SK-N-SH (cell line): ENCODE results near the gene HOMER3.

ENCODE experiments used
- EZH2phosphoT487 ChIP-seq: fragments of 200-600 bp; sonication (generic); IDR thresholded peaks from 2 replicates; pipeline ENCODE4 v1.6.1; 2017; ENCODE audit warnings: low read depth, mixed run types, mild to moderate bottlenecking, antibody characterized with exemption, moderate library complexity, borderline replicate concordance
- GABPA ChIP-seq: IDR thresholded peaks from 2 replicates; pipeline ENCODE4 v1.4.0; 2012; ENCODE audit warnings: low read depth, mild to moderate bottlenecking
- GATA2 ChIP-seq: sonication (generic); formaldehyde crosslinking; IDR thresholded peaks from 2 replicates; pipeline ENCODE4 v1.5.0; 2020; ENCODE audit warnings: mild to moderate bottlenecking, missing genetic modification reagents
- JUND ChIP-seq: IDR thresholded peaks from 2 replicates; pipeline ENCODE4 v1.4.0; 2012
- MAX ChIP-seq: IDR thresholded peaks from 2 replicates; pipeline ENCODE4 v1.4.0; 2012; ENCODE audit warnings: low read depth
- MXI1 ChIP-seq: IDR thresholded peaks from 2 replicates; pipeline ENCODE4 v1.6.1; 2012; ENCODE audit warnings: mild to moderate bottlenecking, low read depth, low read length, improper control_type of control experiment
- POLR2AphosphoS5 ChIP-seq: IDR thresholded peaks from 2 replicates; pipeline ENCODE4 v1.6.1; 2012; ENCODE audit warnings: low read depth, low read length
- RAD21 ChIP-seq: IDR thresholded peaks from 2 replicates; pipeline ENCODE4 v1.6.1; 2012; ENCODE audit warnings: mild to moderate bottlenecking, low read length
- RFX5 ChIP-seq: IDR thresholded peaks from 2 replicates; pipeline ENCODE4 v1.6.1; 2012; ENCODE audit warnings: mild to moderate bottlenecking, improper control_type of control experiment, low read length
- TAF1 ChIP-seq: IDR thresholded peaks from 2 replicates; pipeline ENCODE4 v1.6.1; 2012; ENCODE audit warnings: low read depth, mild to moderate bottlenecking, low read length, moderate library complexity, borderline replicate concordance
- USF2 ChIP-seq: fragments of 150-350 bp; IDR thresholded peaks from 2 replicates; pipeline ENCODE4 v1.6.1; 2017; ENCODE audit warnings: antibody characterized with exemption, low read length, low read depth, borderline replicate concordance
- TF ChIP-seq, protein P1 (sequence below): fragments of 200-600 bp; sonication (generic); IDR thresholded peaks from 2 replicates; pipeline ENCODE4 v1.6.1; 2017; ENCODE audit warnings: antibody characterized with exemption, mild to moderate bottlenecking, moderate library complexity
- TF ChIP-seq, protein P2 (sequence below): IDR thresholded peaks from 2 replicates; pipeline ENCODE4; 2012

- no peak for TF ChIP-seq EZH2phosphoT487
- no peak for TF ChIP-seq POLR2AphosphoS5
- TF ChIP-seq, protein P1, sequence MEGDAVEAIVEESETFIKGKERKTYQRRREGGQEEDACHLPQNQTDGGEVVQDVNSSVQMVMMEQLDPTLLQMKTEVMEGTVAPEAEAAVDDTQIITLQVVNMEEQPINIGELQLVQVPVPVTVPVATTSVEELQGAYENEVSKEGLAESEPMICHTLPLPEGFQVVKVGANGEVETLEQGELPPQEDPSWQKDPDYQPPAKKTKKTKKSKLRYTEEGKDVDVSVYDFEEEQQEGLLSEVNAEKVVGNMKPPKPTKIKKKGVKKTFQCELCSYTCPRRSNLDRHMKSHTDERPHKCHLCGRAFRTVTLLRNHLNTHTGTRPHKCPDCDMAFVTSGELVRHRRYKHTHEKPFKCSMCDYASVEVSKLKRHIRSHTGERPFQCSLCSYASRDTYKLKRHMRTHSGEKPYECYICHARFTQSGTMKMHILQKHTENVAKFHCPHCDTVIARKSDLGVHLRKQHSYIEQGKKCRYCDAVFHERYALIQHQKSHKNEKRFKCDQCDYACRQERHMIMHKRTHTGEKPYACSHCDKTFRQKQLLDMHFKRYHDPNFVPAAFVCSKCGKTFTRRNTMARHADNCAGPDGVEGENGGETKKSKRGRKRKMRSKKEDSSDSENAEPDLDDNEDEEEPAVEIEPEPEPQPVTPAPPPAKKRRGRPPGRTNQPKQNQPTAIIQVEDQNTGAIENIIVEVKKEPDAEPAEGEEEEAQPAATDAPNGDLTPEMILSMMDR: no peak
- no peak for TF ChIP-seq RAD21
- no peak for TF ChIP-seq MXI1
- TF ChIP-seq, protein P2, sequence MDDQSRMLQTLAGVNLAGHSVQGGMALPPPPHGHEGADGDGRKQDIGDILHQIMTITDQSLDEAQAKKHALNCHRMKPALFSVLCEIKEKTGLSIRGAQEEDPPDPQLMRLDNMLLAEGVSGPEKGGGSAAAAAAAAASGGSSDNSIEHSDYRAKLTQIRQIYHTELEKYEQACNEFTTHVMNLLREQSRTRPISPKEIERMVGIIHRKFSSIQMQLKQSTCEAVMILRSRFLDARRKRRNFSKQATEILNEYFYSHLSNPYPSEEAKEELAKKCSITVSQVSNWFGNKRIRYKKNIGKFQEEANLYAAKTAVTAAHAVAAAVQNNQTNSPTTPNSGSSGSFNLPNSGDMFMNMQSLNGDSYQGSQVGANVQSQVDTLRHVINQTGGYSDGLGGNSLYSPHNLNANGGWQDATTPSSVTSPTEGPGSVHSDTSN: no peak
- TF ChIP-seq GATA2 (CRISPR knock-in tag): no peak
- TF ChIP-seq USF2: no peak
- no peak for TF ChIP-seq RFX5
- TF ChIP-seq GABPA: no peak
- TF ChIP-seq JUND: no peak
- no peak for TF ChIP-seq MAX
- no peak for TF ChIP-seq TAF1
Measured at GRCh38 chr19:18920400-18920799, 20.6 kb downstream of the HOMER3 start.
